NB4 (cell line): ENCODE data around the gene PLA2G4B.

Experiments
- CTCF ChIP-seq: IDR thresholded peaks from one replicate; pipeline ENCODE4 v1.5.1; 2012; ENCODE audit warnings: low read depth, low read length
- TF ChIP-seq, protein P1 (sequence below): IDR thresholded peaks from 2 replicates; pipeline ENCODE4 v1.6.1; 2011; ENCODE audit warnings: low read depth, low read length

DNA sequence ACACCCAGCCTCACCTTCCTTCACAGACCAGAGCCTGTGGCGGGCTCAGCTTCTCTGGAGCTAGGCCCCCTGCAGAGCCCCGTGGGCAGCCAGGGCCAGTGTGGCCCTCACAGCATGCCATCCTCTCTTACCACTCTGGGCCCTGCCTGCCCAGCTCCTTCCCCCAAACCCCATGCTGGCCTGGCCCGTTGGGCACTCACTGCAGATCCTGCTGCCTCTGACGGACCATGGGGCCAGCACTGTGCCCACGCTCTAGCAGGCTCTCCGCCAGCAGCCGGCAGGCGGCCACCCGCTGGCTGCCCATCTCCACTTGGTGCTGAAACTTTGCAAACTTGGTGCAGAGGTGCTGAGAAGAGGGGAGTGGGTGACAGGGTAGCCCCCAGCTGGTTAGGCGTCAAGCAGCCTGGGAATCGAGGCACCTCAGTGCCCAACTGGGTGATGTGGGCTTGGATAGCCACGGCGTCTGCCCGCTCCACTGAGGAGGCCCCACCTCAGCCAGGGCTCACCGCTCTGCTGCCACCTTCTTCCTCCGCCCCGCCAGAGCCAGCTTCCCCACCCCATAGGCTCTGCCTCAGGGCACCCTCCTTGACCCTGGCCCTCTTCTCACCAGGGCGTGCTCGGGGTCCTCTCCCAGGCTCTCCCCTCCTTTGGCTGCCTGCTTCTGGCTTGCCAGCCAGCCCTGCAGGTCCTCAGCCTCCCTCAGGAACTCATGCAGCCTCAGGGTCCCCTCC is 32.7 kb downstream of the PLA2G4B start:
- TF ChIP-seq, protein P1, sequence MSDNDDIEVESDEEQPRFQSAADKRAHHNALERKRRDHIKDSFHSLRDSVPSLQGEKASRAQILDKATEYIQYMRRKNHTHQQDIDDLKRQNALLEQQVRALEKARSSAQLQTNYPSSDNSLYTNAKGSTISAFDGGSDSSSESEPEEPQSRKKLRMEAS, result no peak
- no peak for TF ChIP-seq CTCF
